H9 (cell line): ENCODE results near the gene DNMT3B. TPM values are rescaled to one million over a fixed set of nuclear protein-coding genes. Genes with fewer than 3 reads are reported as not detected.

Source experiments
- DNase-seq: peaks from one replicate; pipeline ENCODE4 v3.0.0-alpha.2; 2017
- H2AFZ ChIP-seq: one replicate; pipeline ENCODE4 v1.6.1; 2013; ENCODE audit warnings: mild to moderate bottlenecking, low read length, control low read depth, moderate library complexity
- H2AK5ac ChIP-seq: 2 replicates; pipeline ENCODE4 v1.6.1; 2013; ENCODE audit warnings: low read length, control low read depth, mixed read lengths; ENCODE audit not compliant: insufficient read length
- H2BK120ac ChIP-seq: one replicate; pipeline ENCODE4 v1.6.1; 2013; ENCODE audit warnings: low read depth, mild to moderate bottlenecking, low read length, control low read depth, inconsistent platforms; ENCODE audit not compliant: poor library complexity, severe bottlenecking
- H2BK12ac ChIP-seq: 2 replicates; pipeline ENCODE4 v1.6.1; 2013; ENCODE audit warnings: low read length, control low read depth, mixed read lengths, low read depth; ENCODE audit not compliant: insufficient read length
- H2BK15ac ChIP-seq: 2 replicates; pipeline ENCODE4 v1.6.1; 2013; ENCODE audit warnings: low read depth, low read length, control low read depth
- H2BK20ac ChIP-seq: one replicate; pipeline ENCODE4 v1.6.1; 2013; ENCODE audit warnings: low read depth, mild to moderate bottlenecking, low read length, control low read depth, inconsistent platforms; ENCODE audit not compliant: poor library complexity, severe bottlenecking
- H2BK5ac ChIP-seq: 2 replicates; pipeline ENCODE4 v1.6.1; 2013; ENCODE audit warnings: low read length, control low read depth, mixed read lengths; ENCODE audit not compliant: insufficient read length
- H3K14ac ChIP-seq: 2 replicates; pipeline ENCODE4 v1.6.1; 2013; ENCODE audit warnings: low read length, control low read depth; ENCODE audit not compliant: insufficient read depth
- H3K18ac ChIP-seq: 2 replicates; pipeline ENCODE4 v1.6.1; 2013; ENCODE audit warnings: low read depth, mild to moderate bottlenecking, mixed read lengths, low read length, control low read depth; ENCODE audit not compliant: insufficient read length
- H3K23ac ChIP-seq: 2 replicates; pipeline ENCODE4 v1.6.1; 2013; ENCODE audit warnings: low read length, control low read depth, mixed read lengths, low read depth; ENCODE audit not compliant: insufficient read length
- H3K23me2 ChIP-seq: 2 replicates; pipeline ENCODE4 v1.6.1; 2013; ENCODE audit warnings: low read depth, mild to moderate bottlenecking, mixed read lengths, low read length, control low read depth; ENCODE audit not compliant: insufficient read length, poor library complexity, severe bottlenecking
- H3K27ac ChIP-seq: 2 replicates; pipeline ENCODE4 v1.5.1; 2013; ENCODE audit warnings: low read length, control low read depth, mixed read lengths, low read depth; ENCODE audit not compliant: insufficient read length
- H3K27me3 ChIP-seq: 2 replicates; pipeline ENCODE4 v1.6.1; 2013; ENCODE audit warnings: low read length, control low read depth, inconsistent platforms; ENCODE audit not compliant: insufficient read depth
- H3K4ac ChIP-seq: 2 replicates; pipeline ENCODE4 v1.6.1; 2013; ENCODE audit warnings: low read depth, mild to moderate bottlenecking, control low read depth, inconsistent platforms, low read length, moderate library complexity
- H3K4me1 ChIP-seq: 2 replicates; pipeline ENCODE4 v1.6.1; 2013; ENCODE audit warnings: low read length, control low read depth, inconsistent platforms; ENCODE audit not compliant: insufficient read depth
- H3K4me2 ChIP-seq: 2 replicates; pipeline ENCODE4 v1.6.1; 2013; ENCODE audit warnings: low read length, control low read depth, mixed read lengths; ENCODE audit not compliant: insufficient read length, insufficient read depth
- H3K56ac ChIP-seq: 2 replicates; pipeline ENCODE4 v1.6.1; 2013; ENCODE audit warnings: low read depth, mild to moderate bottlenecking, mixed read lengths, low read length, control low read depth; ENCODE audit not compliant: insufficient read length
- H3K79me1 ChIP-seq: 2 replicates; pipeline ENCODE4 v1.6.1; 2013; ENCODE audit warnings: low read depth, mild to moderate bottlenecking, moderate library complexity, low read length, control low read depth, inconsistent platforms; ENCODE audit not compliant: insufficient read depth, poor library complexity, severe bottlenecking
- H3K79me2 ChIP-seq: 2 replicates; pipeline ENCODE4 v1.6.1; 2013; ENCODE audit warnings: low read length, control low read depth, inconsistent platforms; ENCODE audit not compliant: insufficient read depth
- H3K9ac ChIP-seq: 2 replicates; pipeline ENCODE4 v1.6.1; 2013; ENCODE audit warnings: low read length, control low read depth, mixed read lengths; ENCODE audit not compliant: insufficient read length; ENCODE audit errors: extremely low read depth
- H3K9me3 ChIP-seq: one replicate; pipeline ENCODE4 v1.6.1; 2013; ENCODE audit warnings: low read depth, low read length, inconsistent platforms; ENCODE audit not compliant: control insufficient read depth
- H3T11ph ChIP-seq: one replicate; pipeline ENCODE4 v1.6.1; 2013; ENCODE audit warnings: mild to moderate bottlenecking, low read length, control low read depth, inconsistent platforms
- H4K20me1 ChIP-seq: one replicate; pipeline ENCODE4 v1.6.1; 2013; ENCODE audit not compliant: control insufficient read depth, insufficient read length, insufficient read depth
- H4K5ac ChIP-seq: 2 replicates; pipeline ENCODE4 v1.6.1; 2013; ENCODE audit warnings: low read depth, mild to moderate bottlenecking, mixed read lengths, low read length, control low read depth; ENCODE audit not compliant: insufficient read length
- H4K8ac ChIP-seq: replicated peaks from 2 replicates; pipeline ENCODE4 v1.6.1; 2013; ENCODE audit warnings: low read length, control low read depth, mixed read lengths, low read depth; ENCODE audit not compliant: insufficient read length
- H4K91ac ChIP-seq: 2 replicates; pipeline ENCODE4 v1.6.1; 2013; ENCODE audit warnings: low read depth, mild to moderate bottlenecking, moderate library complexity, mixed read lengths, low read length, control low read depth; ENCODE audit not compliant: insufficient read length
- H3K27ac Mint-ChIP-seq, 3 experiments: 2 replicates in 2 of 3; 3 replicates in 1 of 3; pipeline ENCODE4 v1.8.0; 2020 to 2021; ENCODE audit warnings: mixed read lengths in 3 of 3, mild to moderate bottlenecking in 1 of 3, moderate library complexity in 1 of 3
- H3K27me3 Mint-ChIP-seq: 2 replicates; pipeline ENCODE4 v1.8.0; 2021; ENCODE audit warnings: low read depth, mild to moderate bottlenecking, moderate library complexity, mixed read lengths
- H3K36me3 Mint-ChIP-seq, 3 experiments: 2 replicates in 2 of 3; 3 replicates in 1 of 3; pipeline ENCODE4 v1.8.0; 2020 to 2021; ENCODE audit warnings: low read depth in 3 of 3, mixed read lengths in 3 of 3; ENCODE audit not compliant: insufficient read depth in 1 of 3
- H3K4me1 Mint-ChIP-seq, 2 experiments: 2 replicates each; pipeline ENCODE4 v1.8.0; 2020; ENCODE audit warnings: mixed read lengths in 2 of 2
- H3K4me3 Mint-ChIP-seq, 2 experiments: 2 replicates in 1 of 2; 3 replicates in 1 of 2; pipeline ENCODE4 v1.8.0; 2020 to 2021; ENCODE audit warnings: mild to moderate bottlenecking in 2 of 2, mixed read lengths in 2 of 2, moderate library complexity in 1 of 2
- H3K9me3 Mint-ChIP-seq, 2 experiments: 2 replicates in 1 of 2; 3 replicates in 1 of 2; pipeline ENCODE4 v1.8.0; 2020; ENCODE audit warnings: mild to moderate bottlenecking in 2 of 2, mixed read lengths in 2 of 2, moderate library complexity in 1 of 2
- CTCF ChIP-seq: fragments of 200-600 bp; sonication (generic); conservative IDR thresholded peaks from 3 replicates; pipeline ENCODE4 v1.8.0; 2021; ENCODE audit warnings: antibody characterized with exemption, mild to moderate bottlenecking
- WGBS: extraction: QIAGEN DNeasy Blood & Tissue Kit; methylation state at CpG from one replicate; pipeline ENCODE4 v1.1.7; 2013; ENCODE audit warnings: missing lambda C conversion rate, low lambda C conversion rate, mixed read lengths; ENCODE audit not compliant: insufficient read length; ENCODE audit errors: extremely low coverage; 5-methylcytosine and 5-hydroxymethylcytosine counted together
- total RNA-seq: library from RNA; stranded (reverse); gene quantifications from 2 replicates; pipeline ENCODE4 v1.2.1, GENCODE V29; 2021

DNMT3B gene
- total RNA-seq, 1 experiment from 2014 or later, result 980 TPM

- H3K4me1 ChIP-seq, result peaks cover 6% of the 10 kb centered on the region; the same call in 1 of the 2 replicates
- no peak overlapping the region for H3K9ac ChIP-seq
- no peak overlapping the region for H4K91ac ChIP-seq
- no peaks in the 10 kb centered on the region for H3K27me3 ChIP-seq
- H3K27me3 Mint-ChIP-seq, result peaks cover 2% of the 10 kb centered on the region; the same call in 1 of the 2 replicates
- no peak overlapping the region for H3K23ac ChIP-seq
- peaks cover 72 to 94% (median 81%) of the 10 kb centered on the region in 3 experiments for H3K36me3 Mint-ChIP-seq
- WGBS, result no CpG with 5 or more reads among the region's 5 CpGs
- no peak overlapping the region for H4K5ac ChIP-seq
- no peak overlapping the region for H2BK12ac ChIP-seq
- no peaks in the 10 kb centered on the region for H3K23me2 ChIP-seq
- H2AK5ac ChIP-seq, result no peak overlapping the region
- peaks cover 63 to 64% of the 10 kb centered on the region in 2 experiments for H3K4me1 Mint-ChIP-seq
- no peak overlapping the region for H3K4me3 Mint-ChIP-seq
- TF ChIP-seq CTCF, result no peak
- no peak overlapping the region for H3K18ac ChIP-seq
- H4K8ac ChIP-seq, result no peak overlapping the region
- H2BK120ac ChIP-seq, result no peak overlapping the region
- no peak overlapping the region for H2BK5ac ChIP-seq
- peak overlapping the region in 2 of 3 experiments; percentile 73 to 87; a peak in 3 of 7 replicates for H3K27ac Mint-ChIP-seq
- no peaks in the 10 kb centered on the region for H3K79me2 ChIP-seq
- no peak overlapping the region for H2BK15ac ChIP-seq
- no peak overlapping the region for H3K56ac ChIP-seq
- no peak for DNase-seq
- H2AFZ ChIP-seq, result no peak overlapping the region
- H2BK20ac ChIP-seq, result no peak overlapping the region
- no peak overlapping the region for H3K4ac ChIP-seq
- no peak overlapping the region for H3K27ac ChIP-seq
- H3K4me2 ChIP-seq, result no peak overlapping the region
- no peaks in the 10 kb centered on the region; a peak in 1 of 5 replicates for H3K9me3 Mint-ChIP-seq
- H3K79me1 ChIP-seq, result no peaks in the 10 kb centered on the region
- H4K20me1 ChIP-seq, result peaks cover 2% of the 10 kb centered on the region
- no peak overlapping the region for H3K14ac ChIP-seq
- no peak overlapping the region for H3T11ph ChIP-seq
- H3K9me3 ChIP-seq, result no peaks in the 10 kb centered on the region
These were observed 44.2 kb downstream of the DNMT3B start for GRCh38 chr20:32806356-32806755.
